HG02938 (cell line): ENCODE results near the gene CRTC1.

Experiments used
- ATAC-seq: cut with Tn5 transposase; IDR thresholded peaks from one replicate; pipeline ENCODE4 v1.9.1; 2021; ENCODE audit warnings: mild to moderate bottlenecking, moderate library complexity; ENCODE audit not compliant: unreplicated experiment

CRTC1 gene

DNA sequence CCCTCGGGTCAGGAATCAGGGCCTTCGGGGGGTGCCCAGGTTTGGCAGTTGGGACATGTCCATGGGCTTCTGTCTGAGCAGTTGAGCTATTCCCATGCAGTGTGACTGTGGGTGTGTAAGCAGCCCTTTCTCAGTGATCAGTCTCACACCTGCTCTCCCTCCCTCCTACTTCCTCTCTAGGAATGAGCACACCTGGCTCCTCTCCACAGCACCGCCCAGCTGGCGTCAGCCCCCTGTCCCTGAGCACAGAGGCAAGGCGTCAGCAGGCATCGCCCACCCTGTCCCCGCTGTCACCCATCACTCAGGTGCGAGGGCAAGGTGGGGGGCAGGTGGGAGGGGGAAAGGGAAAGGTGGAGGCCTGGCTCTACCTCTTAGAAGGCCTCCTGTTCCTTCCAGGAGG is 81.7 kb downstream of the CRTC1 start:
- ATAC-seq: no peak

DNA sequence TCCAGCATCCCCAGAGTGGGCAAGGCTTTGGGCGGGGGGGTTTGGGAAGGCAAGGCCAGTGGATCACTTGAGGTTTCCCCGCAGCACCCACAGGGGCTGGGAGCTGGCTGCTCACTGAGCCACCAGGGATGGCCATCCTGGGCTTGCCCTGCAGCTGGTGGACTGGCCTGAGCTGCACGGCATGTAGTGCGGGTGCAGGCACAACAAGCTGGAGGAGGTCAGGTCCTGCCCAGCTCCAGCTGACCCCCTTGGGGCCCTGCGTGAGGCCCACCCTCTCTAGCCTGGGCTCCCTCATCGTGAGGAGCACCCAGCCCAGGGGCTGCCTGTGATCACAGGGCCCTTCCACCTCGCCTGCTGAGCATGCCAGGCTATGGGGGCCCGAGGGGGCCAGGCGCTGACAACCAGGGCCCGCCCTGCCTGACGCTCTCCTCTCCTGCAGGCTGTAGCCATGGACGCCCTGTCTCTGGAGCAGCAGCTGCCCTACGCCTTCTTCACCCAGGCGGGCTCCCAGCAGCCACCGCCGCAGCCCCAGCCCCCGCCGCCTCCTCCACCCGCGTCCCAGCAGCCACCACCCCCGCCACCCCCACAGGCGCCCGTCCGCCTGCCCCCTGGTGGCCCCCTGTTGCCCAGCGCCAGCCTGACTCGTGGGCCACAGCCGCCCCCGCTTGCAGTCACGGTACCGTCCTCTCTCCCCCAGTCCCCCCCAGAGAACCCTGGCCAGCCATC is 84.7 kb downstream of the CRTC1 start:
- ATAC-seq: no peak

DNA sequence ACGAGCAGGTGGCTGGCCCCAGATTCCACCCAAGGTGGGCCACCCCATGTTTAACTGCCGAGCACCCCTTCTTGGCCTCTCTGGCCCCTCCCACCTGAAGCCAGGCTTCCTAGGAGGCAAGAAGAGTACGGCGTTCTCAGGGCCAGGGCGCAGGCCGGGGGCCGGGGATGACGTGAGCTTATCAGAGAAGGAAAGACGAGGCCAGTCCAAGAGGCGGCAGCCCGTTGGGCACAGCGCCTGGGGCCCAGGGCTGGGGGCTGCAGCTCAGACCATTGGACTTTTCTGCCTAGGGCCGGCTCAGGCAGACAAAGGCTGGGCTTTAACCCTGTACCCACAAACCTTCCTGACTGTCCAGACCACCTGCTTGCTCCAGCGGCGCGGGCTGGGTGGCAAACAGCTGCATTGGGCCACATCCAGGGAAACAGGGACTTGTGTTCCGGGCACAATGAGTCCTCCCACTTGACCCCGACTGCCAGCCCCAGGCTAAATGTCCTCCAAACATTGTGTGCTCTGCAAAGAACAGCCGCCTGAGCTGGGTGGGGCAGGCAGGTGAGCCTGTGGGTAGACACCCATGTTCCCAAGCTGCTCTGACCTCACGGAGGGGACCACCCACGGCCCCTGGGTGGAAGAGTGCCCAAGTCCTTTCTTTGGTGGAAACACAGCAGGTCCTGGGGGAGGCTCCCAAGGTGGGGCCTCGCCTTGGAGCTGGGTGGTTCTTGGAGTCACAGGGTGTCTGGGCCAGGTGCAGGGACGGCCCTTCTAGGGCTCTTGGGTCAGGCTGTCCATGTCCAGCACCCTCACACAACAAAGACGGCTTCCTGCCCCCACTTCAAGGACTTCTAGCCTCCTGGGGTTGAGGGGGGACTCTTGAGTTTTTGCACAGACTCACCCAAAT is 85.8 kb downstream of the CRTC1 start:
- ATAC-seq: no peak

DNA sequence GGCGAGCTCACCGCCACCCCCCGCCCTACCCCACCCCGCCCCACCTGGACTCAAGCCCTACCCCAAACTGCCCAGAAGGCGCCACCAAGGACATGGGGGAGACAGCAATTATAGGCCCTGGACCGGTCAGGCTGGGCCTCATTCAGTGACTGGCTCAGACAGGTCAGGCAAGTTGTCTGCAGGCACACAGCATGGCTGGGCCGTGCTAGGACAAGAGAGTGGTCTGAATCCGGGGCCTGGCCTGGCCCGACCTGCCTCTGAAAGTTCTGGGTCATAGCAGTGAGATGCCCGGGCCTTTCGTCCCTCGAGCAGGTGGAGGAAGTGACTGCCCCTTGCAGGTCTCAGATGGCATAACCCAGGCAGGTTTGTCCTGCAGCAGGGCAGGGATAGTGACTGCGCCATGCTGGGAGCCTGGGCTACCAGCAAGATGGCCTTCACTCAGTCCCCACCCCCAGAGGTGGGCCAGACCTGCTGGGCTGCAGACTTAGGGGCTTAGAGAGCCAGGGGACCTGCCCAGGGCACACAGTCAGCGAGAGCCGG is 86.6 kb downstream of the CRTC1 start:
- ATAC-seq: no peak

DNA sequence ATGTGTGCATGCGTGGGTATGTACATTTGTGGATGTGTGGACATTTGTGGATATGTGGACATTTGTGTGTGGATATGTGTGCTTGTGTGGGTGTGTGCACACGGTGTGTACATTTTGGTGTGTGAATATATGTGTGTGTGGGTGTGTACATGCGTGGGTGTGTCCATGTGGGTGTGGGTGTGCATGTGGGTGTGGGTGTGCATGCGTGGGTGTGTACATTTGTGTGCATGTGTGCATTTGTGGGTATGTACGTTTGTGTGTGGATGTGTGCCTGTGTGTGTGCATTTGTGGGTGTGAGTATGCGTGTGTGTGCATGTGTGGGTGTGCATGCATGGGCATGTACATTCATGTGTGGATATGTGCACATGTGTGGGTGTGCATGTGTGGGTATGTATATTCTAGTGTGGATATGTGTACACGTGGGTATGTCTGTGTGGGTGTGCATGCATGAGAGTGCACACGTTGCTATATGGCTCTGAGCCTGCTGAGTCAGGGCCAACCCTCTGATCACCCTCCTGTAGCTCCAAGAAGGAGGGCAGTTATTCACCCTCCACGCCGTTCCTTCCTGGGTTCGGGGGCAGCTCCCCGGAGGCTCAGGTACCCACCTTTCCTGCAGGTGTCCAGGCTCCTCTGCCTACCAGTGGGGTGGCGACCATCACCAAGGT is 87.3 kb downstream of the CRTC1 start:
- no peak for ATAC-seq

DNA sequence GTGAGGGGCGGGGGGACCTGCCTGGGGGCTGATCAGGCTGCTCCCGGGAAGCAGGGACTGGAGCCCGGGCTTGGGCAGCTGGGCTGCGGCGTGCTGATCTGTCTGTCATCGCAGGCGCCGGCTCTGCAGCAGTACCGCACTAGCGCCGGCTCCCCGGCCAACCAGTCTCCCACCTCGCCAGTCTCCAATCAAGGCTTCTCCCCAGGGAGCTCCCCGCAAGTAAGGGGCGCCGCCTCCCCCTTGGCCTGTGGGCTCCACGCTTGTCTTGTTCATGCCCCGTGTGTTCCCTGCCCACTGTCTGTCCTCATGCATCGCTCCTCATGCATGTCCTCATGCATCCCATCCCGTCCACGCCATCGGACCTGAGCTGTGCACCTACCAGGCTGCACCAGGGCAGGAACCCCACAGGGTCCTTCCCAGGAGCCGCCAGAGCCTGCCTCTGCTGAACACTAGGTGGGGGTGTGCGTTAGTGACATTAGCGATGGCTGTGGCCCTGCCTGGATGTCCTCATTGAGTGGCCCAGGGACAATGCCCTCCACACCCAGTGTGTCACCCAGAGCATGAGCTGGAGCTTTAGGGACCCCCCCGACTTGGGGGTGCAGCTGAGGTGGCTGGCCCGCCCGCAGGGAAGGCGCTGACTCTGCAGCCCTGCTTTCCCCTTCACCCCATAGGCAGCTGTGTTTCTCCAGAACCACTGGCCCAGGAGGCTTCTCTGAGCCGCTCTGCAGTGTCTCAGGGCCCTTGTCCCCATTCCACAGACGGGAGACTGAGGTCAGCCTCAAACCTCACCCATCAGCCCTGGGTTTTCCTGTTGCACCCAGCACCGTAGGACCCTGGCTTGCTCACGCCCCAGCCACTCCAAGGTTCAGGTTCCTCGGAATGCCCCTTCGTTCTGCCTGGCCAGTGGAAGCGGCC is 88.1 kb downstream of the CRTC1 start:
- ATAC-seq: no peak

DNA sequence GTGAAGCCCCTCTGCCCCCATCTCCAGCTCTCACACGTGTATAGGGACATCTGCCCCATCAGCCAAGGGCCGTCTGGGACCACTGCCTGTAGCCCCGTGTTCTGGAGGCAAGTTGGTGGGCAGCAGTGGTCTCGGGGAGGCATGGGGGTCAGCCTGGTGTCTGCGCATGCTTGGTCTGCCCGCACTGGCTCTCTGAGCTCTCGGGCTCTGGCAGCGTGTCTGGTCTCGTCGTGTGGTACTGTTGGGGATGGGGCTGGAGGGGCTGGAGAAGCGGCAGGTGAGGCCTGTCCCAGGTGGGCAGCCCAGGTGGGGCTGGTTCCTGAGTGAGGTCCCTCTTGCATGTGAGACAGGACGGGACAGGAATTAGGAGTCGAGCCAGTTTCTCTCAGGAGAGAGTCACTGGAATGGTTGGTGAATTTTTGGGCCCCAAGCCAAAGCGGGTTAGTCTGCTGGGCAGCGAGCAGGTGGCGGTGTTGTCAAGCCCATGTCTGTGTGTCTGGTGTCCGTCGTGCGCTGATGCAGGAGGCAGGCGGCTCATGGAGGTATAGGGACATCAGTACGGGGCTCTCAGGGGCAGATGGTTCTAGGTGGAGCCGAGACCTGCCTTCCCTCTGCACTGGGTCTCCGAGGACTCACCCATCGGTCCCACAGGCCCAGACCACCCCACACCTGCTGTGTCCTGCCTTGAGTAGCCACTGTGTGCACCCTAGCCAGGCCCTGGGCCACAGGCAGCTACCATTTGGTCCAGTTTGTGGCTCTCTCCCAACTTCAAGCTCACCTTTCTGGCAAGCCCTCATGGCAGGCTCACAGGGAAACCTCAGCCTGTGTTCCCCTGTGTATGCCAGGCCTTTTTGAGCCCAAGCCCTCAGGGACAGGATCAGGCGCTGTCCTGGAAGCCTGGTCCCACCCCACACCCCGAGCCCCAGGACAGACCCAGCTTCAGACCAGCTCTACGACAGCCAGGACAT is 89.4 kb downstream of the CRTC1 start:
- ATAC-seq: no peak

DNA sequence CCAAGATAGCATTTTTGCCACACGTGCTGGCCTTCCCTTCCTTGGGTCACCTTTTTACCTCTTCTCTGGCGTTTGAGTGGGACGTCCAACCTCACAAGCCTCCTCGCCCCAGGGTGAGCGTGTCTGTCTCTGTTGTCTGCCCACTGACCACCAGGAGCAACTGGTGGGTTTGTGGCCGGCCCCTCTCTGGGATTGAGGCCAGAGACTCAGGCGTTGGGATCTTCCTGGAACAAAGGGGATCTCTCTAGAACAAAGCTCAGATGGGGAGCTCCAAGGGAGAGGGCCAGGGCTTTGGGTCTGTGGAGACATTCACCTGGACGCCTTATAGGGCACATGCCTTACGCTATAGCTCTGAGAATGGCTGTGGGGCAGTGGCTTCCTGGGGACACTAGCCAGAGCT is 90.2 kb downstream of the CRTC1 start:
- no peak for ATAC-seq

DNA sequence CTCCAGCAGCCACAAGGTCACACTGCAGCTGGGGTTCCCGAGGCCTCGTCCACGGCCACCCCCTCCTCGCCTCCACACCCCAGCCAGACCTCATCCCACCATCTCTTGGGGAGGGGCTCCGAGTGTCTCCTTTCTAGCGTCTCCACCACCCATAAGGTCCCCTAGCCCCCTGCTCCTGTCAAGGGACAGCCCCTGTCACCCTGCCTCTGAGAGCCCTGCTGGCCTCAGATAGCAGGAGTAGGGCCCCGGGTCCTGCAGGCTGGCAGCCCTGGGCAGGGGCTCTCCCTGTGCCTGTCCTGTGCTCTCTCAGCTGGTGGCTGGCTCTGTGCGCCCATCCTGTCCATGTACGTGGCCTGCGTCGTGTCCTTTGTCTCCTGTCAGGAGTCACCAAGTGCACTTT is 90.6 kb downstream of the CRTC1 start:
- no peak for ATAC-seq

DNA sequence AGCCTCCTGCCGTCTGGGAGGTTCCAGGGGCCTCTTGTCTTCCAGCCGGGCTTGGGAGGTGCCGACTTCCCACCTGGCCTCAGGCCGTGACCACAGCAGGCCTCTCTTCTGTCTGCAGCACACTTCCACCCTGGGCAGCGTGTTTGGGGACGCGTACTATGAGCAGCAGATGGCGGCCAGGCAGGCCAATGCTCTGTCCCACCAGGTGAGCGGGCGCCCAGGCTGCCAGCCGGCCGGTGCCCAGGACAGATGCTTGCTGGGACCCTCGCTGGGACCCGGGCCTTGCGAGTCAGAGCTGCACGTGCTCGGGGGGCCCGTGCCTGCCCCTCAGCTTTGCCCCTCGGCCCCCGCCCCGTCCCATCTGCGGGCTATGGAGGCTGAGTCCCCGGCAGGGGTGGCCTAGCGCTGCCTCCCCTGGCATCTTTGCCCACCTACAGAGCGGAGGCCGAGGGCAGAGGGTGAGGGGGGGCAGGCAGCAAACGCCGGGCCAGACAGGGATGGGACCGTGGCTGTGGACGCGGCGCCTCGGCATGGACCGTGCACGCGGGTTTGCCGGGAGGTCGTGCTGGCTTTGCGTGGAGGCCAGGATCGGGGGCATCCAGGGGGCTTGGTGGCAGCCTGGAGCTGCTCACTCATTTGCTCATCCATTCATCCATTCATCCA is 91.4 kb downstream of the CRTC1 start:
- ATAC-seq: no peak

DNA sequence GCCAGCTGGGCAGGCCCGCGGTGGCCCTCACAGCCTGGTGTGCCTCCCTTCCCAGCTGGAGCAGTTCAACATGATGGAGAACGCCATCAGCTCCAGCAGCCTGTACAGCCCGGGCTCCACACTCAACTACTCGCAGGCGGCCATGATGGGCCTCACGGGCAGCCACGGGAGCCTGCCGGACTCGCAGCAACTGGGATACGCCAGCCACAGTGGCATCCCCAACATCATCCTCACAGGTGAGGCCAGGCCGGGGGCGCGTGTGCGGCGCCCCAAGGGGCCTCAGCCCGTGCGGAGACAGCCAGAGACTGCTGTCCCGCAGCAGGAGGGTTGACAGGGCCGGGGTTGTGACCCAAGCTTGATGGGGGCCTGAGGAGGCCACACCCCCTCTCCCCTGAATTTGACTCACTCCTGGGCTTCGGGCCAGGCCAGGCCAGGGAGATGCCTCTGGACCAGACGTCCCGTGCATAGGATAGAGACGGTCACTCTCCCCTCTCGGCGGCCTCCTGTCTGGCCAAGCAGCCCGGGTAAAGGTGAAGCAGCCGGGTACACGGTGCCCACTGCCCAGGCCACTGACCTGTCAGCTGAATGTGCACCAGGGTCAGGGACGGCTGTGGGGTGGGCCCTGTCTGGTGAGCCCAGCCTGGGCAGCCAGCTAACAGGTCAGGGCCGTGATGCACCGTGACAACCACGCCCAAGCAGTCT is 92.3 kb downstream of the CRTC1 start:
- ATAC-seq: no peak

DNA sequence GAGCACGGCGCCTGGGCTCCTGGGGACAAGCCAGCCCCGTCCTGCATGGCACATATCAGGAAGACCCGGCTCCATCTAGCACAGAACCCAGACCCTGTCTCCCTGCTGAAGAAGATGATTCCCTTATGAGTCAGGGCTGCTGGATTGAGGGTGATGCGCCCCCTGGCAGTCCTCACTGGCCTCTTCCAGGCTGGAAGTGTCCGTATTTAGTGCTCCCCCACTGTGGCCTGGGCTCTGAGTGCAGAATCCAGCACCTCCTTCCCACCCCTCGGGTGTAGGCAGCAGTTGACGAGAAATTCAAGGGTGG is 92.8 kb downstream of the CRTC1 start:
- no peak for ATAC-seq

DNA sequence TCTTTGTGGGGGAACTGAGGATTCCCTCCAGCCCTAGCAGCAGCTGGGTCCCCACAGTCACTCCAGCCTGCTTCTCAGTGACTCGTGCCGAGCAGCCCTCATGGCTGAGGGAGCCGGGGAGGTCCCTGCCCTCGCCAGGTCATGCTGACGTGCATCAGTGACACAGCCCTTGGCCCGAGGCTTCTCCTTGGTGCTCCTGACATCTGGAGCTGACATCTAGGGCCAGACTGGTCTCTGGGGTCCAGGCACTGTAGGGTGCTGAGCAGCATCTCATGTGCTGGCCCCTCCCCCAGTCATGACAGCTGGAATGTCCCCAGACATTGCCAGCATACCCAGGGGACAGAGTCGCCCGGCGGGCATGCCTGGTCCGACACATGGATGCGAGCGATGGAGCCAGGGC is 93.3 kb downstream of the CRTC1 start:
- no peak for ATAC-seq

DNA sequence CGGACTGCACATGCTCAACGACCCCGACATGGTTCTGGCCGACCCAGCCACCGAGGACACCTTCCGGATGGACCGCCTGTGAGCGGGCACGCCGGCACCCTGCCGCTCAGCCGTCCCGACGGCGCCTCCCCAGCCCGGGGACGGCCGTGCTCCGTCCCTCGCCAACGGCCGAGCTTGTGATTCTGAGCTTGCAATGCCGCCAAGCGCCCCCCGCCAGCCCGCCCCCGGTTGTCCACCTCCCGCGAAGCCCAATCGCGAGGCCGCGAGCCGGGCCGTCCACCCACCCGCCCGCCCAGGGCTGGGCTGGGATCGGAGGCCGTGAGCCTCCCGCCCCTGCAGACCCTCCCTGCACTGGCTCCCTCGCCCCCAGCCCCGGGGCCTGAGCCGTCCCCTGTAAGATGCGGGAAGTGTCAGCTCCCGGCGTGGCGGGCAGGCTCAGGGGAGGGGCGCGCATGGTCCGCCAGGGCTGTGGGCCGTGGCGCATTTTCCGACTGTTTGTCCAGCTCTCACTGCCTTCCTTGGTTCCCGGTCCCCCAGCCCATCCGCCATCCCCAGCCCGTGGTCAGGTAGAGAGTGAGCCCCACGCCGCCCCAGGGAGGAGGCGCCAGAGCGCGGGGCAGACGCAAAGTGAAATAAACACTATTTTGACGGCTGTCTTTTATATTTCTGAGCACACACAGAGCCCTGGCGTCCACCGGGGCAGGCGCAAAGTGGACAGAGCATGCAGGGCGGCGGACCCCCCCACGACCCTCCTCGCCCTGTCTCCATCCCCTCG is 94.0 kb downstream of the CRTC1 start:
- no peak for ATAC-seq

DNA sequence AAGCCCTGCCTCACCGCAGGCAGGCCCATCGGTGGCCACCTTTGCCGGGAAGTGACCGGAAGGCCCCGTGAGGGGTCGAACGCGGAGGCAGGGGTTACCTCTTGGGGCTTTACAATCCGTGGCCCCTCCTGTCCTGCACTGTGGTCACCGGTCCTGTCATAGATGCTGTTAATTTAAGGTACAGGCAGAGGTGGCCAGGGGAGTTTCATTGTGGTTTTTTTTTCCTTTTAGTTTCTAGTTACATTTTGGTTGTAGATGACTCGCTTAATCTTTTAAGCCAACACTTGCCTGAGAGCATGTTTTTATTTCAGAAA is 94.6 kb downstream of the CRTC1 start:
- no peak for ATAC-seq

DNA sequence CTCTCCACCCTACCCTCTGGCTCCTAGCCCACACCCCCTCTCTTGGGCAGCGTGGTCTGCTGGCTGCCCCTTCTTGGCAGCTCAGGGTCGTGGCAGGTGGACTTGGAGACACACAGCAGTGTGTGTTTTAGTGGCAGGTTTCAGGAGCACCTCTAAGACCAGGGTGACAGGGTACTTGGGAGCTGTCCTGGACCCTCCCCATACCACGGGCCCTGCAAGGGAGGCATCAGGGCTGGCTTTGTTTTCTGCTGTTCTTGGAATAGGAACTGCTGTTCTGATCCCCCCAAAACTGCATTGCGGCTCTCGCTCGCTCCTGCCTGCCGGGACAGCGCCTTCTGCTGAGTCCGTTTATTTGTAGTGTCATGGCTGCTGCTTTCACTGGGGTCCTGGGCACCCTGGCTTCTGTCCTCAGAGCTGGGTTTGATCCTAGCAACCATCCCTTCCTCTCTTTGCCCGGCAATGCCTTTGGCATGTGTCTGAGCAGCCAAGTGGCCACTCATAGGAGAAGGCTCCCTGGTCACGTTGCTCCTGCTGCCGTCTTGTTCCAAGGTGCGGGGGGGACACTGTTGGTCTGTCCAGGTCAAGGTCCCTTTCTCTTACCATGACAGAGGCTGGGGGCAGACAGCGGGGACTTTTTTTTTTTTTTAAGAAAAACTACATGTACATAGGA is 95.5 kb downstream of the CRTC1 start:
- ATAC-seq: no peak

DNA sequence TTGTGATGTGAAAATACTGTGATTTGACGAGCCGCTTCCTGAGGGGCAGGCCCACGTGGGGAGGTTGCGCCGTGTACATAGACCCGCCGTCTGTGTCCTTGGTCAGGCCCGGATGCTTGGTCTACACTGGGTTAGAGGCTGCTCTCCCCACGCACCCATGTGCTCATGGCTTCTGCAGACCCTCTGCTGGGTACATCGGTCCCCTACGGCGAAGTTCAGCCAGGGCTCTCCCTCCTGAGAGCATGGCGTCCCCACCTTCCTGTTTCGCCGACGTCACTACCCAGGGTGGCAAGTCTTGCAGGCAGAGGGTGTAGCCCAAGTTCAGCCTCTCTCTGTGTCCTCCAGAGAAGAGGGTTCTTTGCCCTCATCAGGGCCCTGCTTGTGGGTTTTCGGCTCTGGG is 96.6 kb downstream of the CRTC1 start:
- ATAC-seq: no peak
